HG02870 (cell line): ENCODE measurements around the gene IRF9.
A peak's percentile ranks its signal among the peaks of the same experiment; 100 is the strongest.

Experiments
- ATAC-seq: cut with Tn5 transposase; IDR thresholded peaks from one replicate; pipeline ENCODE4 v1.9.1; 2021; ENCODE audit warnings: mild to moderate bottlenecking, moderate library complexity; ENCODE audit not compliant: unreplicated experiment

Gene IRF9

DNA sequence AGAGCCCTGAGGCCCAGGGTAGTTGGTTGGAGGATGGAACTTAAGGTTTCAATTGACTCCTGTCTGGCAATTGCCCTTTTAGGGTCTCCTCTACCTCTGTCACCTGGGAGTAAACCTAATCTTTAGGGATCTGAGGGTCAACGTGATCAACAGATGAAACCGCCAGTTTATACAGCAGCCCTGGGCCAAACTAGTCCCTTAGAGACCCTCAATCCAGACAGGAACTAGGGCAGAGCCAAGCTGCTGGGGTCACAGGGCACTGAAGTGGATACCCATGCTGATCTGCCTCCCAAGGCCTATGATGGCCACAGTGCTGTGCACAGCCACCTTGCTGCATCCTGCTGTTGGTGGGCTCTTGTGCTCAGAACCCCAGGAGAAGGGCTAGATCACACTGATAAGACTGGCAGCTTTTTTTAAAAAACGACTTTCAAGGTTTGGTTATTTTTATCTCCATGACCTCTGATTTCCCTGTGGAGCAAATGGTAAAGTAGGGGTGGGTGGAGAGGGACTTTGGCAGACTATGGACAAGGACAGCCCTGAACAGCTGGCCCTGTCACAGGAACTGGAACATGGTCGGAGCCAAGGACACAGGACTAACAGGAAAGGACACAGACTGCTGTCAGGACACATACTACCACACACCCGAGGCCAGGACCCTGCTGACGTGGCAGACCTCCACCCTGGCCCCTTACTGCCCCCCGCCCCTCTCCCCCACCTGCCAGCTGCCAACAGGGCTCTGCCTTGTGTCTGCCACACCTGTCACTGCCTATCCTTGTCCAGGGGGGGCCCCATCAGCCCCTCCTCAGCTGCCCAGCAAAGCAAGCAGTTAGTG, 30.1 kb upstream of the IRF9 start:
- ATAC-seq, result no peak

DNA sequence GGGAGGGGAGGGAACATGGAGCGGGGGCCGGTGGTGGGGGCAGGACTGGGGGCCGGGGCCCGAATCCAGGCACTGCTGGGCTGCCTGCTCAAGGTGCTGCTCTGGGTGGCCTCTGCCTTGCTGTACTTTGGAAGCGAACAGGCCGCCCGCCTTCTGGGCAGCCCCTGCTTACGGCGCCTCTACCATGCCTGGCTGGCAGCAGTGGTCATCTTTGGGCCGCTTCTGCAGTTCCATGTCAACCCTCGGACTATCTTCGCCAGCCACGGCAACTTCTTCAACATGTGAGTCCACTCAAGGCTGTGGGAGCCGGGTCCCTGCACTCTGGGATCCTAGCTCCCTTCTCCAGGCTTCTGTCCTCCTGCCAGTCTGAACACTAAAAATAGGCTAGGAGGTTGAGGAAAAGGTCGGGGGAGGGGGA, 29.5 kb upstream of the IRF9 start:
- no peak for ATAC-seq

DNA sequence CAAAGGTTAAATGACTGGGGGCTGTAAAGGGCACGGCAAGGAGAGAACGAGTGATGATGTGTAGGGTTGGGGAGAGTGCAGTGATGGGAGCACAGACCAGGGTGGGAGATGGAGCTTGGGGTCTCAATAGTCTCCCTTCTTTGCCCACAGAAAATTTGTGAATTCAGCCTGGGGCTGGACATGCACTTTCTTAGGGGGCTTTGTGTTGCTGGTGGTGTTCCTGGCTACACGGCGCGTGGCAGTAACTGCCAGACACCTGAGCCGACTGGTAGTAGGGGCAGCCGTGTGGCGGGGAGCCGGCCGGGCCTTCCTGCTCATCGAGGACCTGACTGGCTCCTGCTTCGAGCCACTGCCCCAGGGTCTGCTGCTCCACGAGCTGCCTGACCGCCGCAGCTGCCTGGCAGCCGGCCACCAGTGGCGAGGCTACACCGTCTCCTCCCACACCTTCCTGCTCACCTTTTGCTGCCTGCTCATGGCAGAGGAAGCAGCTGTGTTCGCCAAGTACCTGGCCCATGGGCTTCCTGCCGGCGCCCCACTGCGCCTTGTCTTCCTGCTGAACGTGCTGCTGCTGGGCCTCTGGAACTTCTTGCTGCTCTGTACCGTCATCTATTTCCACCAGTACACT, 28.9 kb upstream of the IRF9 start:
- ATAC-seq, result no peak

DNA sequence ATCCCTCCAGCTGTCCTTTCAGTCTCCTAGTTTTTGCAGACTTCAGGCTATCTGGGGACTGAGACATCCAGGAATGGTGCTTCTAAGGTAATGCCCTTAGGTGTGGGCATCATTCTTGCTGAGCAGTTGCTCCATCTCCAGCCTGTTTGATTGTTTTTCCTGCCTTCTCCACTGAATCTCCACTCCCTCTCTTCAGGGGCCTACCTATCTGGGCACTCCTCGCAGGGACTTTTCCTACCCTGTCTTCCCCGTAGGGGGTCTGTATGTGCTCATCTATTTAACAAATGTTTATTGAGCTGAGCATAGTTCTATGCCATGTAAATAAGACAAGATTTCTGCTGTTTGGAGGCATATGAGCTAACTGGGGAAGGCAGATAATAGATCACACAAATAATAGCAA, 28.1 kb upstream of the IRF9 start:
- ATAC-seq, result no peak

DNA sequence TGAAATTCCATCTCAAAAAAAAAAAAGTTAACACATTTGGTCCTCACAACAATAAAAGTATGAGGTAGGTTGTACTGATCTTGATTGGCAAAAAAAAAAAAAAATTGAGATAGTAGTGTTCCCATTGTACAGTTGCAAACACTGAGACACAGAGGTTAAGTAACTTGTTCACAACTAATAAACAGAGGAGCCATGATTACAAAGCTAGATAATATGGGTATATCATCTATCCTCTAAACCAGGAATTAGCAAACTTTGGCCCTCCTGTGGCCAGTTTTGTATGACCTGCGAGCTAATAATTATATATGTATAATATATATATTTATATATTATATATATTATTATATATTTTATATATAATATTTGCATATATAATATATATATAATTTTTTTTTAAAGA, 27.3 kb upstream of the IRF9 start:
- ATAC-seq, result no peak

DNA sequence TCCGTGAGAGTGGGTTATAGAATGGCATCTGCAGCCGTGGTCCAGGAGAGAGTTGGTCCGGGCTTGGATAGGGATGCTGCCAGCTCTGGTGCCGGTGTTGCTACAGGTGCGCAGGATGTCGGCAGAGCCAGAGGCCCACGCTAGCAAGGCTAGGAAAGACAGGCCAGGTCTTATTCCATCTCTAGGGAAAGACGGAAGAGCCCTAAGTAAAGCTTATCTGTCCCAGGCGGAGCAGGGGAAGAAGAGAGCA, 25.6 kb upstream of the IRF9 start:
- ATAC-seq, result peak; percentile 4

DNA sequence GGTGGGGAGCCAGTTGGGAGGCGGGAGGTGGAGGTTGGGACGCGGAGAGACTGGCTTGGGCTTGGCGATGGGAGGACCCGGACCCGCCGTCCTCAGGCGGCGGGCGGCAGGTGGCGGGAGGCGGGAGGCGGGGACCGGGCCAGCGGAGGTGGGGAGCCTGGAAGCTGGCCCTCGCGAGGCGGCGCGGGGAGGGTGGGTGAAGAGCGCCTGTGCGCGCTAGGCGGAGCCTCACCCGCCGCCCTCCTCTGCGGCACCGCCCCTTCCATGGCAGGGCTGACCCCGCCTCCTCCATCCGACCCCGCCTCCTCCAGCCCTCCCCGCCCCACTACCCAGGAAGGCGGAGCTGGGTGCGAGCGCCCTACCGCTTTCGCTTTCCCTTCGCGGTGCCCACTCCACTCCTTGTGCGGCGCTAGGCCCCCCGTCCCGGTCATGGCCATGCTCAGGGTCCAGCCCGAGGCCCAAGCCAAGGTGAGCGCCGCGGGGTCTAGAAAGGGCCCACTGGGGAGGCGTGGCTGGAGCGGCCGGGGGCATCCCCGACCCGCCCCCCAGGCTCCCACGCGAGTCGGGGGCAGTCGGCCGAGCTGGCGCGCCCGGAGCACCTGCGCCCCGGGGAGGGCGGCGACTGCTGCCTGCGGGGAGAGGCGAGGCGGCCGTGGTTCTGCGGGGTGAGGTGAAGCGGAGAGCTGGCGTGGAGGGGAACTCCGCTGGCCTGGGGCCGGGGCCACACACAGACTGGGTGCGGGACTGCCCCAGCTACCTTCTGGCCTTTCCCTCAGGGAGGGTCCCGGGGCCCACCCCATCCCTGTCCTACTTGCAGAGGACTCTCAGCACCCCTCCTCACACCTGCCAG, 25.0 kb upstream of the IRF9 start, which contains the start of gene PSME1:
TSS of gene PSME1 (plus strand) at position 361 of the 850 bp plus-strand sequence. CDS start at position 430, 69 bp downstream.
- ATAC-seq, result peak; percentile 82

DNA sequence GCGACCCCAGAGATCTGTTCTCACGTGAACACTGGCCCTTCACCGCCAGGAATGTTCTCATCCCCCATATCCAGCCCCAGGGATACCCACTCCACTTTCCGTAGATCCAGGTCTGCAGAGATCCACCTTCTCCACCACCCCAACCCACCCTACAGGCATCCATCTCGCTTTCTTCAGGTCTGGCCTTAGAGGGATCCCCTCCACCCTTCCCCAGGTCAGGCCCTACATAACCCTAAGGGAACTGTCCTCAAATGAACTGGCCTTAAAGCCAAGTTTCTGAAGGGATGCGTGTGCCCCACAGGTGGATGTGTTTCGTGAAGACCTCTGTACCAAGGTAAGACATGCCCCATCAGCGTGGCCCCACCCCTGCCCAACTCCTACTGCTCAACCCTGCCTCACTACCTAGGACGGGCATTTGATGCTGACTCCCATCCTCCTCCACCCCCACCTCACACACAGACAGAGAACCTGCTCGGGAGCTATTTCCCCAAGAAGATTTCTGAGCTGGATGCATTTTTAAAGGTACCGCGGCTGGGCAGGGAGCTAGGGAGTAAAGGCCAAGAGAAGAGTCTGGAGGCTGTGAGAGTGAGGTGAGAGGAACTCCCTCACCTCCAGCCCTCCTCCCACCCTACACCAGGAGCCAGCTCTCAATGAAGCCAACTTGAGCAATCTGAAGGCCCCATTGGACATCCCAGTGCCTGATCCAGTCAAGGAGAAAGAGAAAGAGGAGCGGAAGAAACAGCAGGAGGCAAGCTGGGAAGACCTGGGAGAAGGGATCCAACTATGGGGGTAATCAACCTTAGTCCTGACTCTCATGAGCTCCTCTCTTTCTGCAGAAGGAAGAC, 24.2 kb upstream of the IRF9 start:
- no peak for ATAC-seq

DNA sequence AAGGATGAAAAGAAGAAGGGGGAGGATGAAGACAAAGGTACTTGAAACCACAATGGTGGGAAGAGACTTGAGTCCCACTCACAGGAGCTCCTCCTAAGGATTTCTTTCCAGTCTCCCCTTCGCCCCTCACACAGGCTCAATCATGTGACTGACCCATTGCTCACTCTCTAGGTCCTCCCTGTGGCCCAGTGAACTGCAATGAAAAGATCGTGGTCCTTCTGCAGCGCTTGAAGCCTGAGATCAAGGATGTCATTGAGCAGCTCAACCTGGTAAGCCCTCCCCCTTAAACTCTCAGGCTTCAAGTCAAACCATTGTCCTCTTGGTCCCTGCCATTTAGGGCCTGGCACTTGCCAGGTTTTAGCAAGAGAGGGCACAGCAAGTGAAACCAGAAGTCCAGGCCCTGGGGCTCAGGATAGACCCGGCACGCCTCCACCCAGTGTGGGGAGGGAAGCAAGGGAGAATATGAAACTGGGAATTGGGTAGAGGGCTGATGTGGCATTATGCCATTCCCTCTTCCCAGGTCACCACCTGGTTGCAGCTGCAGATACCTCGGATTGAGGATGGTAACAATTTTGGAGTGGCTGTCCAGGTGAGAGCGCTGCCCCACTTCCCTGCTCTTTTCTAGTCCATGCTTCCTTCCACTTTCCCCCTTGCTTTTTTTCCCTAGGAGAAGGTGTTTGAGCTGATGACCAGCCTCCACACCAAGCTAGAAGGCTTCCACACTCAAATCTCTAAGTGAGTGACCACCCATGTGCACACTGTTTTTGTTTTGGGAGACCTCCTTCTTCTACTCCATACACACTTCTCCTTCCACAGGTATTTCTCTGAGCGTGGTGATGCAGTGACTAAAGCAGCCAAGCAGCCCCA, 23.3 kb upstream of the IRF9 start:
- ATAC-seq, result no peak

DNA sequence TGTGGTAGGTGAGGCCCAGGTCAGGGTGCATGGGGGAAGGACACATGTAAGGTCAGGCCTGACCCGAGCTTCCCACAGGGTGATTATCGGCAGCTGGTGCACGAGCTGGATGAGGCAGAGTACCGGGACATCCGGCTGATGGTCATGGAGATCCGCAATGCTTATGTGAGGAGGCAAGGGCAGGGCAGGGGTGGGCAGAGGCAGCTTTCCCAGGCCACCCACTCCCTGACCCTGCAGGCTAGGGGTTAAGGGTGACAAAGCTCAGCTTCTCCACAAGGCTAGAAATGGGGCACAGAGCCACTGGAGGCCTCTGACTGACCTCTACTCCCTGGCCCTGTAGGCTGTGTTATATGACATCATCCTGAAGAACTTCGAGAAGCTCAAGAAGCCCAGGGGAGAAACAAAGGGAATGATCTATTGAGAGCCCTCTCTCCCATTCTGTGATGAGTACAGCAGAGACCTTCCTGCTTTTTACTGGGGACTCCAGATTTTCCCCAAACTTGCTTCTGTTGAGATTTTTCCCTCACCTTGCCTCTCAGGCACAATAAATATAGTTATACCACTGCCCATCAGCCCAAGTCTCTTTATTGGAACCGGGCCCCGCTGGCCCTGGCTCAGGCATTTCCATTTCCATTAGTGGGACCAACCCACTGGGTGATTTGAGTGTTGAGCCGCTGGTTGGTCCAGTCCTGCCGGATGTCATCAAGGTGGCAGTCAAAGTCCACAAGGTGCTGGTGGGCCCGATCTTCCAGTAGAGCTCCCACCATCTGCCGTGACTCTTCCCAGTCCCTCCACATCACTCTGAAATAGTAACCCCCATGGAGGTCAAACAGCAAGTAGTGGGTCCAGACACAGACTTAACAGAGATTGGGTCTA, 22.4 kb upstream of the IRF9 start:
- no peak for ATAC-seq

DNA sequence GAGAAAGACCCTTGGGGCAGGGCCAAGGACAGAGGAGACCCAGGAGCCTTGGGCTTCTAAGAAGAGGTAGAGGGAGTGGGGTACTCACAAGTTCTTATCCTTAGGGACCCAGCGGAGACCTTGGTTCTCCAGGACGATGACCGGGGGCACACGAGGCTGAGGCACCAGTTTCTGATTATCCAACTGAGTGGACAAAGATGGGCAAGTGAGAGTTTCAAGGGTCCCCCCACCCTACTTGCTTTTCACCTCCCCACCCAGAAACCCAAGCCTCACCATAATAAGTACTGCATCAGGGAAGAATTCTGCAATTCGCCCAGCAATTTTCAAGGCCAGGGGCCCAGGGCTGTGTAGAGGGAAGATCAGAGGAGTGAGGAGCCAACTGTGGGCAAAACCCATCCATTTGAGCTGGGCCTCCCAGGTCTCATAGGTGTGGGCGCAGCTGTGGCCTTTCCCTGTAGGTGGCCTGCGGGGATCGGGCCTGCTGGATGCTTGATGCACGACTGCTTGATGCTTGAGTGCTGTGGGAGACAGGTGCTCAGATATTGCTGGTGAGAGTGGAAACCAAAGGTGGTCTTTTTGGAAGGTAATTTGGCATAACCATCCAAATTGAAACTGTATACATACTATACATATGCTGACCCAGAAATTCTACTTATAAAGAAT, 21.7 kb upstream of the IRF9 start:
- ATAC-seq, result no peak

DNA sequence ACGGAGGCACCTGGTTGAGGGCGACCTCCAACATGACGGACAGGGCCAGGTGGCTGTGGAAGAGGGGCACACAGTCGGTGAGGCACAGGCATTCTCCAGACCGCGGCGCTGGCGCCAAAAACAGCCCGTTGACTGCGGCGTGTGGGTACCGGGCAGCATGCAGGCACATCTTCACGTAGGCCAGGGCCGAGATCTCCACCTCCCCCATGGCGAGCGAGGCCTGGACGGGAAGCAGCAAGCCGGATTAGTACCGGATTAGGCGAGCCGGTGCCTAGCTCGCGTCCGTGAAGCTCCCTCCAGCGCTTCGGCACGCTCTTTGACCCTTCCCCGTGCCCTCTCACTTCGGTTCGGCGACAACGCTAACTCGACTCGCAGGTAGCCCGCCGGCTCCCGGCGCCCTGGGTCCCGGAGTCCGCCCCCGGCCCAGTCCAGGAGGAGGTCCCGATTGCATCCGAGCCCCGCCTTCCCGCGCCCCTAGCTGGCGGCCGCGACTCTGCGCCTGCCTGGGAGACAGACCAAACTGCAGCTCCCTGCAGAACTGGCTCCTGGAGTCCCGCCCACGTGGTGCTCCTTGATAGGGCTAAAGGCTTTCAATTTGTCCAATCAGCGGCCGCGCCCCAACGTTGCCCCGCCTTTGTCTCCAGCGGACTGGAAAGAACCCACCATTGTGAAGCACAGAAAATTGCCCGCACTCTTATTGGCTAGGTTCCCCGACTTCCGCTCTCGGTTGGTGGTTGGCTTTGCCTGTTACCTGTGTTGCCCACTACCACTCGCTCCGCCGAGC, 19.8 kb upstream of the IRF9 start, which contains the start of gene EMC9:
TSS of gene EMC9 (minus strand) at position 495 of the 784 bp plus-strand sequence. CDS start at position 208, 287 bp downstream.
- ATAC-seq, result peak; percentile 88

DNA sequence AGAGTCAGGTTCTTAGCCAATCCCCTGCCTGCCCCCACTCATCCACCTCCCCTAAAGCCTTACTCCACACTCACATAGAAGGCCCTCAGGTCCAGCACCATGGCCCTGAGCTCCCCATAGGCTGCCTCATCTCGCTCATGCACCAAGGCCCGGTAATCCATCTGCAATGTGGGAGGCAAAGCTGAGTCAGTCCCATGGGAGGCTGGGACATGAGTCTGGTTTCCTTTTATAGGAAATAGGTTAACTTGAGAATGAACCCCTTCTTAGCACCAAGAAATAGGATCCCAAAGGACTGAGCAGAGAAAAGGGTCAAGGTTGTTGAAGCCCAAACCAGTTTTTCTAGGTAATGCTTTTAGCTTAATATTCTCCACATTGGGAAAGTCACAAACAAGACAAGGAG, 17.6 kb upstream of the IRF9 start:
- ATAC-seq, result no peak

DNA sequence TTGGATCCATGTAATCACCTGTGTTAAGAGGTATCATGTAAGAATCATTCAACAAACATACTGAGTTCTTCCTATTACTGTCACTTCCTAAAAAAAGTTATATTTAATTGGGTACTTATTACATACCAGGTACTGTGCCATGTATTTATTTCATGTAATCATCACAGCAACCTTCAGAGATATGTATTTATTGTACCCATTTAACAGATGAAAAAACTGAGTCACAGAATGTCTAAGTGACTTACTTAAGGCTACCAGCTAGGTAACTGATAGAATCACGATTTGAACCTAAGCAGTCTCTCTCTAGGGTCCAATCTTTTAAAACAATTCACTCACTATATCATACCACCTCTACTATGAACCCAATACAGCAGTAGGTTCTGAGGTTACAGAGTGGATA, 16.6 kb upstream of the IRF9 start:
- ATAC-seq, result no peak

DNA sequence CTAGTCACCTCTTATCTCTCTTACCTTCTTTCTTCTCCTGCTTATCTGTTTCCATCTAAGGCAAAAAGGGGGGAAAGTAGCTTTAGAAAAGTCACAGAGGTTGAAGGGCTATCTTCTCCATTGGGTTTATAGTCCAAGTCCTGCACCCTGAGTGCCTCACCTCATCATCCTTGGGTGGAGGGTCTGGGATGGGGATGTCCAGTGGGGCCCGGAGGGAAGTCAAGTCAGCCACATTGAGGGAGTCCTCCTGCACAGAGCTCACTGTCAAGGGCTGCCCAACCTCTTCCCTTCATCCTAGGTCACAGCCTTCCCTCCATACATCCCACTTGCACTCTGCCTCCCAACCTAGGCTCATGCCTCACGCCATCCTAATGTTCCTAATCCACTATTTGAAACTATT, 15.8 kb upstream of the IRF9 start:
- no peak for ATAC-seq

DNA sequence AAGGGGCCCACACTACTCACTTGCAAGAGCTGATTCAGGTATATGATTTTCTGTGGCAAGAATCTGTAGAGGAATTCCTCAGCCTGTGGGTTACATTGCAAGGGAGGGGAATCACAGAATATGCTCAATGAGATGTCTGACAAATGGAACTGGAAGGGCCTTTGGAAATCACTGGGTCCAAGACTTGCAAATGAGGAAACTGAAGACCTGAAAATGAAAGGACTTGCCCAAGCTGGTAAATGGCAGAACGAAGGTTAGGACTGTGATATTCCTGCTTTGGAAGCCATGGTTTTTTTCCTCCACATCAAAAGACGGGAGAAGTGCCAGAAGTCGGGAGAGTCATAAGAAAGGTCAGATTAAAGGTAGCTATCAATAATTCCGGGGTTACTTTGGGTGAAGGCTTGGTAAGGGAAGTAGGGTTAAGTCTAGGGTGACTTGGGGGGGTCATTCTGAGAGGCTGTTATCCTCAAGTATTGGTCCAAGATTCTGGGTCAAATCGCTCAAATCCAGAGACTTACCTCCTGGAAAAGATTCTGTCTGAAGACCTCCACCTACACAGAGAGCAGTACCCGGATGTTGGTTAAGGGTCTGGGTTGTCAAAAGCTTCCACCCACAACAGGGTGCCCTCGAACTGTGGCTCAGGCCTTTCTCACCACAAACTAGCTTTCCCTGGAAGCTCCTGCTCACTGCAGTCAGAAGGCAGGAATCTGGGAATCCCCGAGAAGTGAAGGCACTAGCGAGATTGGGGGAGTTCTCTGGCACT, 15.2 kb upstream of the IRF9 start:
- ATAC-seq, result no peak

DNA sequence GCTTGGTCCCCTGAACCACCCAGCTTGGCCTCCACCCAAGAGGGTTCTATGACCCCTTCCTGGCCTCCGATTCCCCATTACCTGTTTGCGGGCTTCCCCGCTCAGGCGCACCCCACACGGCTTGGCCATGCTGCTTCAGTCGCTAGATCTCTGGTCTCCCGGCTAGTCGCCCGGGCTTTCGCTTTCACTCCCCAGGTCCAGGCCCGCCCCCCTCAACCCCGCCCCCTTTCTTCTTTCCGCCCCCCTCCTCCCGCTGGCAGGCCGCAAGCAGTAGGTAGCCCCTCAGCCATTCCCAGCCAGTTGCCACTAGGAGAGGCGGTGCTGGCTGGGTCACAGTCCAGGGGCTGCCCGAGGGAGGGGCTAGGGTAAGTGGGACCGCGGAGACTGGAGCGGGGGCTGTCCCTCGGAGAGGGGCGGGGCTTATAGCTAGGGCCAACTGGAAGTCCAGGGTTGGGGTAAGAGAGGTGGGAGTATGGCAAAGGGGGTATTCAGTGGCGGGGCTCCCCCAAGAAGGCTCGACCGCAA, 14.6 kb upstream of the IRF9 start, which contains the start of gene PSME2:
TSS of gene PSME2 (minus strand) at position 158 of the 525 bp plus-strand sequence. CDS start at position 129, 29 bp downstream.
- peak; percentile 62 for ATAC-seq
